PC-3 (cell line): ENCODE measurements around the gene PCSK5. TPM values are rescaled to one million over a fixed set of nuclear protein-coding genes. Genes with fewer than 3 reads are reported as not detected.

Experiments
- ATAC-seq: fragments of 200-7000 bp; cut with Tn5 transposase; 2 replicates; pipeline ENCODE4 v1.9.1; 2020; ENCODE audit warnings: mild to moderate bottlenecking, moderate library complexity
- BruUV-seq: library from RNA; stranded (reverse); fragments of 400-500 nt; replicated peaks from 2 replicates; lab custom pipeline; 2021; lab: Mats Ljungman, UMichigan
- CTCF ChIA-PET: fragments of 300-600 bp; sonication (Branson Sonifier 250); formaldehyde crosslinking; loops from one replicate; lab custom pipeline; 2022; ENCODE audit warnings: antibody characterized with exemption; lab: Charles Lee
- POLR2A ChIA-PET: fragments of 300-600 bp; sonication (Branson Sonifier 250); formaldehyde crosslinking; loops from one replicate; lab custom pipeline; 2022; ENCODE audit warnings: antibody characterized with exemption; ENCODE audit not compliant: unreplicated experiment; lab: Charles Lee
- DNase-seq: peaks from one replicate; pipeline ENCODE4 v3.0.0-alpha.2; 2015
- H2AFZ ChIP-seq: fragments of 300-600 bp; sonication (generic); 2 replicates; pipeline ENCODE4 v1.6.0; 2016; ENCODE audit warnings: antibody characterized with exemption, low read length
- H3F3A ChIP-seq: fragments of 300-600 bp; sonication (generic); one replicate; pipeline ENCODE4 v1.6.0; 2017; ENCODE audit warnings: antibody characterized with exemption, low read length, control low read depth, mild to moderate bottlenecking; ENCODE audit not compliant: unreplicated experiment
- H3K27ac ChIP-seq: fragments of 300-600 bp; sonication (generic); 2 replicates; pipeline ENCODE4 v1.5.1; 2016; ENCODE audit warnings: mild to moderate bottlenecking, low read length
- H3K27me3 ChIP-seq: fragments of 300-600 bp; sonication (generic); 2 replicates; pipeline ENCODE4 v1.6.1; 2016; ENCODE audit warnings: low read length, mixed read lengths
- H3K36me3 ChIP-seq: fragments of 300-600 bp; sonication (generic); 2 replicates; pipeline ENCODE4 v1.6.1; 2016; ENCODE audit warnings: low read depth, mixed run types, low read length, mixed read lengths
- H3K4me1 ChIP-seq: fragments of 300-600 bp; sonication (generic); 2 replicates; pipeline ENCODE4 v1.5.1; 2016; ENCODE audit warnings: low read length; ENCODE audit not compliant: insufficient read depth
- H3K4me2 ChIP-seq: fragments of 300-600 bp; sonication (generic); 2 replicates; pipeline ENCODE4 v1.6.0; 2016; ENCODE audit warnings: low read length
- H3K4me3 ChIP-seq: fragments of 300-600 bp; sonication (generic); 2 replicates; pipeline ENCODE4 v1.5.1; 2016; ENCODE audit warnings: mild to moderate bottlenecking, low read length, mixed read lengths
- H3K79me2 ChIP-seq: fragments of 300-600 bp; sonication (generic); 2 replicates; pipeline ENCODE4 v1.6.1; 2017; ENCODE audit warnings: low read length, mixed read lengths
- H3K9ac ChIP-seq: fragments of 300-600 bp; sonication (generic); 2 replicates; pipeline ENCODE4 v1.6.0; 2016; ENCODE audit warnings: mild to moderate bottlenecking, low read length
- H3K9me2 ChIP-seq: fragments of 300-600 bp; sonication (generic); replicated peaks from 2 replicates; pipeline ENCODE4 v1.6.1; 2016; ENCODE audit warnings: mixed run types, low read length, mixed read lengths
- H3K9me3 ChIP-seq: fragments of 300-600 bp; sonication (generic); 2 replicates; pipeline ENCODE4 v1.6.1; 2016; ENCODE audit warnings: low read length, mixed read lengths
- H4K20me1 ChIP-seq: fragments of 300-600 bp; sonication (generic); 2 replicates; pipeline ENCODE4 v1.6.1; 2016; ENCODE audit warnings: low read length, mixed read lengths
- EZH2 ChIP-seq: fragments of 300-600 bp; sonication (generic); IDR thresholded peaks from one replicate; pipeline ENCODE4 v1.6.1; 2017; ENCODE audit warnings: antibody characterized with exemption, mild to moderate bottlenecking, low read length; ENCODE audit not compliant: unreplicated experiment
- EZH2phosphoT487 ChIP-seq: fragments of 300-600 bp; sonication (generic); IDR thresholded peaks from 2 replicates; pipeline ENCODE4 v1.6.1; 2018; ENCODE audit warnings: mild to moderate bottlenecking, antibody characterized with exemption, low read length, borderline replicate concordance
- intact Hi-C: fragments of 100-400 bp; cut with micrococcal nuclease; formaldehyde crosslinking; loops from 2 replicates; pipeline ENCODE4 v1.9.0; 2023
- total RNA-seq: library from RNA; depleted of rRNA; stranded (reverse); fragments of >200 nt; gene quantifications from 2 replicates; pipeline ENCODE4 v1.2.3, GENCODE V29; 2014
- TF ChIP-seq, protein P1 (sequence below): fragments of 300-600 bp; sonication (generic); conservative IDR thresholded peaks from 2 replicates; pipeline ENCODE4 v1.5.1; 2017; ENCODE audit warnings: antibody characterized with exemption, low read depth, mild to moderate bottlenecking, low read length

Gene PCSK5
- total RNA-seq, 1 experiment from 2014 or later = not detected

DNA sequence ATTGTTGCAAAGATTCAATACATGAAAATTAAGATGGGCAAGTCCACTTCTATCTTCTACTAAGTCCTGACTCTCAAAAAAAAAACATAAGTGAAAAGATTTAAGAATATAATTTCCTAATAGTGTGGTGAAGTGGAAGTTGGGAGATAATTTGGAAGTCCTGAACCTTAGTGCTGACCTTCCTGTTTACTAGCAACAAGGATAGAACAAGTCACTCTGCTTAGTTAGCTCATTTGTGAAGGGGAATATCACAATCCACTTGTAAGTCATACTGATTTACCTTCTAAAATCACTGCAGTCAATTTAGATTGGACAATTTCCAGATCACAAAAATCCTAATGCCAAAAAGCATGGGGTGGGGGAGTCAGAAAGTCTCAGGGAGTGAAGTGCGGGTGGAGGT lies 43.4 kb upstream of the PCSK5 start:
- no peaks in the 10 kb centered on the region for H3K9me2 ChIP-seq
- intact Hi-C loops = no loop called here
- H3K27me3 ChIP-seq = no peaks in the 10 kb centered on the region
- DNase-seq (no peak), ATAC-seq (no peak)
- no peak overlapping the region for H3K4me2 ChIP-seq
- H2AFZ ChIP-seq = no peak overlapping the region
- TF ChIP-seq, protein P1, sequence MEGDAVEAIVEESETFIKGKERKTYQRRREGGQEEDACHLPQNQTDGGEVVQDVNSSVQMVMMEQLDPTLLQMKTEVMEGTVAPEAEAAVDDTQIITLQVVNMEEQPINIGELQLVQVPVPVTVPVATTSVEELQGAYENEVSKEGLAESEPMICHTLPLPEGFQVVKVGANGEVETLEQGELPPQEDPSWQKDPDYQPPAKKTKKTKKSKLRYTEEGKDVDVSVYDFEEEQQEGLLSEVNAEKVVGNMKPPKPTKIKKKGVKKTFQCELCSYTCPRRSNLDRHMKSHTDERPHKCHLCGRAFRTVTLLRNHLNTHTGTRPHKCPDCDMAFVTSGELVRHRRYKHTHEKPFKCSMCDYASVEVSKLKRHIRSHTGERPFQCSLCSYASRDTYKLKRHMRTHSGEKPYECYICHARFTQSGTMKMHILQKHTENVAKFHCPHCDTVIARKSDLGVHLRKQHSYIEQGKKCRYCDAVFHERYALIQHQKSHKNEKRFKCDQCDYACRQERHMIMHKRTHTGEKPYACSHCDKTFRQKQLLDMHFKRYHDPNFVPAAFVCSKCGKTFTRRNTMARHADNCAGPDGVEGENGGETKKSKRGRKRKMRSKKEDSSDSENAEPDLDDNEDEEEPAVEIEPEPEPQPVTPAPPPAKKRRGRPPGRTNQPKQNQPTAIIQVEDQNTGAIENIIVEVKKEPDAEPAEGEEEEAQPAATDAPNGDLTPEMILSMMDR = no peak
- no peak for TF ChIP-seq EZH2phosphoT487
- no peak for TF ChIP-seq EZH2
- POLR2A ChIA-PET = no interaction called here
- H3K36me3 ChIP-seq = no peaks in the 10 kb centered on the region
- BruUV-seq = no TSS peak
- H3F3A ChIP-seq = no peaks in the 10 kb centered on the region
- no peaks in the 10 kb centered on the region for H3K9me3 ChIP-seq
- H3K4me3 ChIP-seq = no peak overlapping the region
- H3K79me2 ChIP-seq = no peaks in the 10 kb centered on the region
- CTCF ChIA-PET = no interaction called here
- no peaks in the 10 kb centered on the region for H4K20me1 ChIP-seq
- H3K4me1 ChIP-seq = no peaks in the 10 kb centered on the region
- H3K27ac ChIP-seq = no peak overlapping the region
- H3K9ac ChIP-seq = no peak overlapping the region

DNA sequence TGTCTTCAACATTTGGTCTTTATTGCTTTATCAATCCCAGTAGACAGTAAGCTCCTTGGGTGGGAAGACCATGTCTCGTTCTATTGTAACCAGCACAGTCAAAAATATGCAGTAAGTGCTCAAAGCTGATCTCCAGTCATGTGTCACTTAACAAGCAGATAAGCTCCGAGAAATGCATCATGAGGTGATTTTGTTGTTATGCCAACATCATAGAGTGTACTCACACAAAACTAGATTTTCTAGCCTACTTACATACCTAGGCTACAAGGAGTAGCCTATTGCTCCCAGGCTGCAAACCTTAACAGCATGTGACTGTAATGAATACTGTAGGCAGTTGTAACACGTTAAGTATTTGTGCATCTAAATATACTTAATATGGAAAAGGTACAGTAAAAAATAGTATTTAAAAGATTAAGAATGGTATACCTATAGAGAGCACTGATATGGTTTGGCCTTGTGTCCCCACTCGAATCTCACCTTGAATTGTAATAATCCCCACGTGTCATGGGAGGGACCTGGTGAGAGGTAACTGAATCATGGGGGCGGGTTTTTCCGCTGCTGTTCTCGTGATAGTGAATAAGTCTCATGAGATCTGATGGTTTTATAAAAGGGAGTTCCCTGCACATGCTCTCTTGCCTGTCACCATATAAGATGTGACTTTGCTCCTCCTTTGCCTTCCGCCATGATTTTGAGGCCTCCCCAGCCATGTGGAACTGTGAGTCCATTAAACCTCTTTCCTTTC lies 39.8 kb upstream of the PCSK5 start:
- TF ChIP-seq, protein P1 = no peak
- TF ChIP-seq EZH2 = no peak
- no peak for TF ChIP-seq EZH2phosphoT487
- Histone ChIP-seq H3K9me3 (no peaks in the 10 kb centered on the region), H3K79me2 (no peaks in the 10 kb centered on the region), H3K4me3 (no peak overlapping the region), H3K36me3 (no peaks in the 10 kb centered on the region), H3K9ac (no peak overlapping the region), H3K27ac (no peak overlapping the region), H3K27me3 (no peaks in the 10 kb centered on the region), H3F3A (no peaks in the 10 kb centered on the region), H3K4me2 (no peak overlapping the region), H3K4me1 (no peaks in the 10 kb centered on the region), H3K9me2 (no peaks in the 10 kb centered on the region), H2AFZ (no peak overlapping the region), H4K20me1 (no peaks in the 10 kb centered on the region)
- intact Hi-C loops = no loop called here
- POLR2A ChIA-PET = no interaction called here
- CTCF ChIA-PET = no interaction called here
- DNase-seq (no peak), ATAC-seq (no peak)
- BruUV-seq = no TSS peak

DNA sequence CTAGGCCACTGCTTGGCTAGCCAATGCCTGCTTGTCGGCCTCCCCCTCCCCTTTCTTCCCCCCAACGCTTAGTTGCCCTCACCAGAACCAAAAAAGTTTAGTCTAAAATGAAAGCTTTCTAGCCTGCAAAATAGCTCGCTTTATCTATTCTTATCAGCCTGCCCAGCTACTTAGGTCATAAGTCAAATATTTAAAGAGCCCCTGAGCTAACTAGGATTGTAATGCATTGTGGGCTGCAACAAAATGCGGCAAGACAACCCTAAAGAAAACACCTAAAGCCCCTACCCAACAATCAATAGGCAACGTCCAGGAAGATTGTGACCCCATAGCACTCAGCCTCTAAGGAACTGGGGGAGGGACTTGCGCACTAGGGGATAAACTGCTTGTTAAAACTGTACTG lies 38.6 kb upstream of the PCSK5 start:
- POLR2A ChIA-PET = no interaction called here
- H3F3A ChIP-seq = no peaks in the 10 kb centered on the region
- CTCF ChIA-PET = no interaction called here

More for the DNA sequence above, 38.6 kb upstream of the PCSK5 start:
- BruUV-seq = no TSS peak
- H3K4me2 ChIP-seq = no peak overlapping the region
- ATAC-seq (no peak), DNase-seq (no peak)
- H3K9ac ChIP-seq = no peak overlapping the region
- no peak overlapping the region for H3K27ac ChIP-seq
- H3K9me3 ChIP-seq = no peaks in the 10 kb centered on the region
- no peak overlapping the region for H2AFZ ChIP-seq
- H3K79me2 ChIP-seq = no peaks in the 10 kb centered on the region
- no peak overlapping the region for H3K4me3 ChIP-seq
- intact Hi-C loops = no loop called here
- no peaks in the 10 kb centered on the region for H4K20me1 ChIP-seq
- TF ChIP-seq EZH2phosphoT487 = no peak
- no peak for TF ChIP-seq EZH2
- TF ChIP-seq, protein P1 = no peak
- H3K27me3 ChIP-seq = no peaks in the 10 kb centered on the region
- no peaks in the 10 kb centered on the region for H3K4me1 ChIP-seq
- no peaks in the 10 kb centered on the region for H3K36me3 ChIP-seq
- no peaks in the 10 kb centered on the region for H3K9me2 ChIP-seq
